Suprapubic skin (tissue), 4 donors: ENCODE measurements around the gene TPRN.

ENCODE experiments used
- CTCF ChIP-seq, 2 donors: fragments of 200-600 bp in 1 of 2; fragments of 450-650 bp in 1 of 2; sonication (generic) in 1 of 2; IDR thresholded peaks; one replicate each; pipeline ENCODE4 v1.5.1; 2016 to 2019; ENCODE audit warnings: antibody characterized with exemption in 2 of 2, mild to moderate bottlenecking in 1 of 2, moderate library complexity in 1 of 2
- EP300 ChIP-seq: sonication (generic); formaldehyde crosslinking; IDR thresholded peaks from one replicate; pipeline ENCODE4 v1.6.1; 2017; ENCODE audit warnings: antibody characterized with exemption
- POLR2A ChIP-seq, 2 donors: fragments of 450-650 bp; IDR thresholded peaks; one replicate each; pipeline ENCODE4 v1.6.1; 2017; ENCODE audit warnings: antibody characterized with exemption in 2 of 2, mild to moderate bottlenecking in 2 of 2, moderate library complexity in 2 of 2
- POLR2AphosphoS5 ChIP-seq, 3 donors: sonication (generic); formaldehyde crosslinking; IDR thresholded peaks; one replicate each; pipeline ENCODE4 v1.6.1; 2017; ENCODE audit warnings: antibody characterized with exemption in 3 of 3

- TF ChIP-seq POLR2AphosphoS5 (IDR thresholded peaks at IDR 0.05) (no peak), CTCF (IDR thresholded peaks at IDR 0.05) (no peak), POLR2A (IDR thresholded peaks at IDR 0.05) (no peak), EP300 (no peak)
These were observed 14.2 kb downstream of the TPRN start for GRCh38 chr9:137186385-137186784.
